ENCODE results near the gene CRISPLD2. TPM values are rescaled to one million over a fixed set of nuclear protein-coding genes. Genes with fewer than 3 reads are reported as not detected.

The CRISPLD2 gene
- total RNA-seq, 1 donor from 2014 or later: 0.57 TPM

- intact Hi-C loops (cut with micrococcal nuclease): no loop called here
Observed at GRCh38 chr16:84881702-84882521, 62.1 kb downstream of the CRISPLD2 start.

- intact Hi-C loops (cut with micrococcal nuclease): no loop called here
Observed at GRCh38 chr16:84883301-84883700, 63.5 kb downstream of the CRISPLD2 start.

GRCh38 chr16:84884246-84884595, 64.4 kb downstream of the CRISPLD2 start:
- intact Hi-C loops (cut with micrococcal nuclease): no loop called here

- intact Hi-C loops (cut with micrococcal nuclease): no loop called here
Observed at GRCh38 chr16:84884596-84885341, 65.0 kb downstream of the CRISPLD2 start.

- intact Hi-C loops (cut with micrococcal nuclease): no loop called here
Observed at GRCh38 chr16:84885342-84885910, 65.6 kb downstream of the CRISPLD2 start.

GRCh38 chr16:84886497-84887090, 66.8 kb downstream of the CRISPLD2 start:
- intact Hi-C loops (cut with micrococcal nuclease): no loop called here

GRCh38 chr16:84887207-84887606, 67.4 kb downstream of the CRISPLD2 start:
- intact Hi-C loops (cut with micrococcal nuclease): no loop called here

- intact Hi-C loops (cut with micrococcal nuclease): no loop called here
Observed at GRCh38 chr16:84888450-84888849, 68.7 kb downstream of the CRISPLD2 start.

GRCh38 chr16:84889066-84889465, 69.3 kb downstream of the CRISPLD2 start:
- intact Hi-C loops (cut with micrococcal nuclease): no loop called here

- intact Hi-C loops (cut with micrococcal nuclease): no loop called here
Observed at GRCh38 chr16:84890427-84890826, 70.6 kb downstream of the CRISPLD2 start.

- intact Hi-C loops (cut with micrococcal nuclease): no loop called here
Observed at GRCh38 chr16:84891149-84891795, 71.5 kb downstream of the CRISPLD2 start.

GRCh38 chr16:84892097-84892496, 72.3 kb downstream of the CRISPLD2 start:
- intact Hi-C loops (cut with micrococcal nuclease): no loop called here

GRCh38 chr16:84893467-84893848, 73.7 kb downstream of the CRISPLD2 start:
- intact Hi-C loops (cut with micrococcal nuclease): no loop called here

- intact Hi-C loops (cut with micrococcal nuclease): no loop called here
Observed at GRCh38 chr16:84893849-84894599, 74.2 kb downstream of the CRISPLD2 start.

GRCh38 chr16:84895016-84895415, 75.2 kb downstream of the CRISPLD2 start:
- intact Hi-C loops (cut with micrococcal nuclease): no loop called here

- intact Hi-C loops (cut with micrococcal nuclease): no loop called here
Observed at GRCh38 chr16:84896847-84897246, 77.1 kb downstream of the CRISPLD2 start.

- intact Hi-C loops (cut with micrococcal nuclease): no loop called here
Observed at GRCh38 chr16:84897911-84898377, 78.2 kb downstream of the CRISPLD2 start.

GRCh38 chr16:84898447-84898846, 78.7 kb downstream of the CRISPLD2 start:
- intact Hi-C loops (cut with micrococcal nuclease): no loop called here

GRCh38 chr16:84899414-84899813, 79.6 kb downstream of the CRISPLD2 start:
- intact Hi-C loops (cut with micrococcal nuclease): no loop called here

GRCh38 chr16:84905965-84906460, 86.2 kb downstream of the CRISPLD2 start:
- intact Hi-C loops (cut with micrococcal nuclease): no loop called here
